ENCODE data around the gene KIAA1755.

GRCh38 chr20:38229376-38230252 is 30.9 kb downstream of the KIAA1755 start:
- TF ChIP-seq, protein P1, sequence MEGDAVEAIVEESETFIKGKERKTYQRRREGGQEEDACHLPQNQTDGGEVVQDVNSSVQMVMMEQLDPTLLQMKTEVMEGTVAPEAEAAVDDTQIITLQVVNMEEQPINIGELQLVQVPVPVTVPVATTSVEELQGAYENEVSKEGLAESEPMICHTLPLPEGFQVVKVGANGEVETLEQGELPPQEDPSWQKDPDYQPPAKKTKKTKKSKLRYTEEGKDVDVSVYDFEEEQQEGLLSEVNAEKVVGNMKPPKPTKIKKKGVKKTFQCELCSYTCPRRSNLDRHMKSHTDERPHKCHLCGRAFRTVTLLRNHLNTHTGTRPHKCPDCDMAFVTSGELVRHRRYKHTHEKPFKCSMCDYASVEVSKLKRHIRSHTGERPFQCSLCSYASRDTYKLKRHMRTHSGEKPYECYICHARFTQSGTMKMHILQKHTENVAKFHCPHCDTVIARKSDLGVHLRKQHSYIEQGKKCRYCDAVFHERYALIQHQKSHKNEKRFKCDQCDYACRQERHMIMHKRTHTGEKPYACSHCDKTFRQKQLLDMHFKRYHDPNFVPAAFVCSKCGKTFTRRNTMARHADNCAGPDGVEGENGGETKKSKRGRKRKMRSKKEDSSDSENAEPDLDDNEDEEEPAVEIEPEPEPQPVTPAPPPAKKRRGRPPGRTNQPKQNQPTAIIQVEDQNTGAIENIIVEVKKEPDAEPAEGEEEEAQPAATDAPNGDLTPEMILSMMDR (IDR thresholded peaks at IDR 0.05): peak in 2 of 4 experiments; percentile 23 to 37
- TF ChIP-seq EP300 (IDR thresholded peaks at IDR 0.05): no peak
- TF ChIP-seq POLR2A (IDR thresholded peaks at IDR 0.05): no peak
- no peak for TF ChIP-seq POLR2AphosphoS5 (IDR thresholded peaks at IDR 0.05)
